Upper lobe of left lung (tissue), 4 donors: ENCODE data around the gene FBN3.

Experiments used
- CTCF ChIP-seq, 6 experiments: fragments of 450-650 bp in 4 of 6; fragments of 200-600 bp in 2 of 6; sonication (generic) in 2 of 6; IDR thresholded peaks; one replicate each; pipeline ENCODE4 v1.5.1; 2016 to 2019; ENCODE audit warnings: antibody characterized with exemption in 6 of 6
- EP300 ChIP-seq, 4 donors: sonication (generic); formaldehyde crosslinking; IDR thresholded peaks; one replicate each; pipeline ENCODE4 v1.5.1; 2017; ENCODE audit warnings: antibody characterized with exemption in 4 of 4, control low read depth in 2 of 4
- POLR2A ChIP-seq, 4 donors: fragments of 450-650 bp; IDR thresholded peaks; one replicate each; pipeline ENCODE4 v1.5.1; 2016 to 2017; ENCODE audit warnings: antibody characterized with exemption in 4 of 4, mild to moderate bottlenecking in 2 of 4

- TF ChIP-seq EP300 (IDR thresholded peaks at IDR 0.05) (no peak), CTCF (IDR thresholded peaks at IDR 0.05) (no peak), POLR2A (IDR thresholded peaks at IDR 0.05) (no peak)
Measured at GRCh38 chr19:8089664-8090601, 59.5 kb downstream of the FBN3 start.
